ENCODE results near the gene ZBTB7C.
A peak's percentile ranks its signal among the peaks of the same experiment; 100 is the strongest.

GRCh38 chr18:48034651-48035555 is 374.3 kb downstream of the ZBTB7C start:
- TF ChIP-seq CTCF (IDR thresholded peaks at IDR 0.05): no peak
- TF ChIP-seq REST (IDR thresholded peaks at IDR 0.05; ENCODE audit: low read depth, low read length): no peak
- no peak for TF ChIP-seq PBX3 (IDR thresholded peaks at IDR 0.05)
- no peak for TF ChIP-seq MAX (IDR thresholded peaks at IDR 0.05; ENCODE audit: low read depth)
- peak; percentile 34; the same call in 1 of the 2 replicates for TF ChIP-seq POLR2AphosphoS5 (IDR thresholded peaks at IDR 0.05; ENCODE audit: low read depth, low read length)
- no peak for TF ChIP-seq GABPA (IDR thresholded peaks at IDR 0.05; ENCODE audit: low read depth)
- TF ChIP-seq EP300 (IDR thresholded peaks at IDR 0.05; ENCODE audit: borderline replicate concordance in 1 of 2, low read depth in 1 of 2, low read length in 1 of 2): peak in 1 of 2 experiments; percentile 99; a peak in 2 of 4 replicates
- TF ChIP-seq TCF12 (IDR thresholded peaks at IDR 0.05): peak; percentile 75
- no peak for TF ChIP-seq SMC3 (IDR thresholded peaks at IDR 0.05; ENCODE audit: low read depth, low read length)

Data from SK-N-SH (cell line).